Spleen (tissue), 7 donors: ENCODE data around the gene ZMYND15.
A peak's percentile ranks its signal among the peaks of the same experiment; 100 is the strongest.

Experiments
- CTCF ChIP-seq, 11 experiments: fragments of 200-600 bp in 7 of 11; fragments of 450-650 bp in 4 of 11; sonication (generic) in 4 of 11; IDR thresholded peaks in 8 of 11; conservative IDR thresholded peaks in 3 of 11; 1 replicate in 7 of 11; 2 replicates in 4 of 11; pipeline versions ENCODE4 v1.4.0 to v1.8.0; 2016 to 2021; ENCODE audit warnings: antibody characterized with exemption in 11 of 11, inconsistent platforms in 4 of 11, mild to moderate bottlenecking in 1 of 11
- POLR2A ChIP-seq, 3 donors: fragments of 450-650 bp; IDR thresholded peaks; one replicate each; pipeline ENCODE4 v1.5.1; 2017; ENCODE audit warnings: antibody characterized with exemption in 3 of 3, mild to moderate bottlenecking in 1 of 3
- POLR2AphosphoS5 ChIP-seq, 3 donors: sonication (generic); formaldehyde crosslinking; IDR thresholded peaks; one replicate each; pipeline ENCODE4 v1.5.1; 2017; ENCODE audit warnings: antibody characterized with exemption in 3 of 3
- donor health status: DM: no; HTN: no; CAD: no; lungs with moderate emphysema.
- donor health status: DM: no; HTN: no; CAD: no.
- donor health status: DM: no; HTN: no; CAD: no.

GRCh38 chr17:4716081-4716480 is 23.6 kb upstream of the ZMYND15 start:
- no peak for TF ChIP-seq CTCF (IDR thresholded peaks at IDR 0.05 in 8 of 11, conservative IDR thresholded peaks at IDR 0.05 in 3 of 11)
- peak in 1 of 3 donors; percentile 48 for TF ChIP-seq POLR2AphosphoS5 (IDR thresholded peaks at IDR 0.05)
- TF ChIP-seq POLR2A (IDR thresholded peaks at IDR 0.05), result no peak
